ENCODE measurements around the gene NPHP4. TPM values are rescaled to one million over a fixed set of nuclear protein-coding genes. Genes with fewer than 3 reads are reported as not detected.

The NPHP4 gene
- total RNA-seq, 1 donor from 2014 or later, result 3.7 TPM

- Histone ChIP-seq H3K9me3 (replicated peaks) (no peaks in the 10 kb centered on the region), H3K4me3 (no peak overlapping the region), H3K36me3 (peaks cover 4% of the 10 kb centered on the region), H3K27ac (replicated peaks) (no peak overlapping the region), H3K4me1 (peaks cover 3% of the 10 kb centered on the region), H3K27me3 (ENCODE audit: low read depth) (no peaks in the 10 kb centered on the region)
- intact Hi-C loops (cut with micrococcal nuclease), result no loop called here
- no peak for DNase-seq
- no peak for TF ChIP-seq CTCF (IDR thresholded peaks at IDR 0.05; ENCODE audit: borderline replicate concordance)
These were observed 17.6 kb downstream of the NPHP4 start for GRCh38 chr1:5974631-5975030.

- Histone ChIP-seq H3K27ac (replicated peaks) (no peak overlapping the region), H3K4me1 (peaks cover 3% of the 10 kb centered on the region), H3K27me3 (ENCODE audit: low read depth) (no peaks in the 10 kb centered on the region), H3K9me3 (replicated peaks) (no peaks in the 10 kb centered on the region), H3K4me3 (no peak overlapping the region), H3K36me3 (peaks cover 4% of the 10 kb centered on the region)
- no peak for DNase-seq
- TF ChIP-seq CTCF (IDR thresholded peaks at IDR 0.05; ENCODE audit: borderline replicate concordance), result no peak
- intact Hi-C loops (cut with micrococcal nuclease), result no loop called here
These were observed 18.5 kb downstream of the NPHP4 start for GRCh38 chr1:5973771-5974170.

- H3K4me1 ChIP-seq, result peaks cover 10% of the 10 kb centered on the region
- no peak for DNase-seq
- peaks cover 17% of the 10 kb centered on the region for H3K36me3 ChIP-seq
- H3K27me3 ChIP-seq (ENCODE audit: low read depth), result no peaks in the 10 kb centered on the region
- no peak for TF ChIP-seq CTCF (IDR thresholded peaks at IDR 0.05; ENCODE audit: borderline replicate concordance)
- H3K27ac ChIP-seq (replicated peaks), result no peak overlapping the region
- intact Hi-C loops (cut with micrococcal nuclease), result no loop called here
- no peak overlapping the region for H3K4me3 ChIP-seq
- H3K9me3 ChIP-seq (replicated peaks), result no peaks in the 10 kb centered on the region
These were observed 20.1 kb downstream of the NPHP4 start for GRCh38 chr1:5972198-5972520.

GRCh38 chr1:5971471-5972197, 20.6 kb downstream of the NPHP4 start:
- H3K4me3 ChIP-seq, result no peak overlapping the region
- no peak for DNase-seq
- H3K36me3 ChIP-seq, result peaks cover 22% of the 10 kb centered on the region
- peaks cover 13% of the 10 kb centered on the region for H3K4me1 ChIP-seq
- H3K27me3 ChIP-seq (ENCODE audit: low read depth), result no peaks in the 10 kb centered on the region
- intact Hi-C loops (cut with micrococcal nuclease), result no loop called here
- H3K9me3 ChIP-seq (replicated peaks), result no peaks in the 10 kb centered on the region
- TF ChIP-seq CTCF (IDR thresholded peaks at IDR 0.05; ENCODE audit: borderline replicate concordance), result no peak
- no peak overlapping the region for H3K27ac ChIP-seq (replicated peaks)

- no peaks in the 10 kb centered on the region for H3K27me3 ChIP-seq (ENCODE audit: low read depth)
- H3K4me3 ChIP-seq, result no peak overlapping the region
- peaks cover 13% of the 10 kb centered on the region for H3K4me1 ChIP-seq
- H3K27ac ChIP-seq (replicated peaks), result no peak overlapping the region
- no peaks in the 10 kb centered on the region for H3K9me3 ChIP-seq (replicated peaks)
- no peak for DNase-seq
- no peak for TF ChIP-seq CTCF (IDR thresholded peaks at IDR 0.05; ENCODE audit: borderline replicate concordance)
- intact Hi-C loops (cut with micrococcal nuclease), result no loop called here
- H3K36me3 ChIP-seq, result peaks cover 23% of the 10 kb centered on the region
These were observed 21.5 kb downstream of the NPHP4 start for GRCh38 chr1:5970610-5971273.

Data from left ventricle myocardium inferior (tissue), 1 donor.